Activated CD8-positive, alpha-beta T cell treated with anti-CD3 and anti-CD28 coated beads for 36 hours (primary cell): ENCODE data around the gene TFDP1. TPM values are rescaled to one million over a fixed set of nuclear protein-coding genes. Genes with fewer than 3 reads are reported as not detected.

Experiments
- ATAC-seq: fragments of 200-7000 bp; cut with Tn5 transposase; one replicate; pipeline ENCODE4 v1.10.0; 2021; ENCODE audit warnings: mild to moderate bottlenecking, moderate library complexity
- CTCF ChIA-PET: fragments of 350-600 bp; sonication (Branson Sonifier 250); formaldehyde crosslinking; loops from one replicate; lab custom pipeline; 2021; ENCODE audit warnings: antibody characterized with exemption; lab: Charles Lee
- POLR2A ChIA-PET: fragments of 350-600 bp; sonication (Branson Sonifier 250); formaldehyde crosslinking; loops from one replicate; lab custom pipeline; 2021; ENCODE audit warnings: antibody characterized with exemption; lab: Charles Lee
- DNase-seq: peaks from one replicate; pipeline ENCODE4 v3.0.0-alpha.2; 2020
- H3K27ac Mint-ChIP-seq: one replicate; pipeline ENCODE4 v1.8.0; 2021; ENCODE audit warnings: mild to moderate bottlenecking, mixed read lengths
- H3K27me3 Mint-ChIP-seq: one replicate; pipeline ENCODE4 v1.8.0; 2021; ENCODE audit warnings: mixed read lengths
- H3K36me3 Mint-ChIP-seq: one replicate; pipeline ENCODE4 v1.8.0; 2021; ENCODE audit warnings: low read depth, mixed read lengths
- H3K4me1 Mint-ChIP-seq: one replicate; pipeline ENCODE4 v1.8.0; 2021; ENCODE audit warnings: low read depth, mixed read lengths
- H3K4me3 Mint-ChIP-seq: one replicate; pipeline ENCODE4 v1.8.0; 2021; ENCODE audit warnings: mild to moderate bottlenecking, moderate library complexity, mixed read lengths
- H3K9me3 Mint-ChIP-seq: one replicate; pipeline ENCODE4 v1.8.0; 2021; ENCODE audit warnings: mixed read lengths
- intact Hi-C: fragments of 100-400 bp; cut with micrococcal nuclease; formaldehyde crosslinking; loops from one replicate; pipeline ENCODE4 v1.10.0; 2022
- total RNA-seq, 2 experiments: library from RNA; stranded (reverse); gene quantifications; one replicate each; pipeline ENCODE4 v1.2.3, GENCODE V29; 2021
- TF ChIP-seq, protein P1 (sequence below): fragments of 200-600 bp; IDR thresholded peaks from one replicate; pipeline ENCODE4 v1.8.0; 2022; ENCODE audit warnings: antibody characterized with exemption, mild to moderate bottlenecking

TFDP1 gene
- total RNA-seq, 2 experiments from 2014 or later: 174 to 184 TPM

DNA sequence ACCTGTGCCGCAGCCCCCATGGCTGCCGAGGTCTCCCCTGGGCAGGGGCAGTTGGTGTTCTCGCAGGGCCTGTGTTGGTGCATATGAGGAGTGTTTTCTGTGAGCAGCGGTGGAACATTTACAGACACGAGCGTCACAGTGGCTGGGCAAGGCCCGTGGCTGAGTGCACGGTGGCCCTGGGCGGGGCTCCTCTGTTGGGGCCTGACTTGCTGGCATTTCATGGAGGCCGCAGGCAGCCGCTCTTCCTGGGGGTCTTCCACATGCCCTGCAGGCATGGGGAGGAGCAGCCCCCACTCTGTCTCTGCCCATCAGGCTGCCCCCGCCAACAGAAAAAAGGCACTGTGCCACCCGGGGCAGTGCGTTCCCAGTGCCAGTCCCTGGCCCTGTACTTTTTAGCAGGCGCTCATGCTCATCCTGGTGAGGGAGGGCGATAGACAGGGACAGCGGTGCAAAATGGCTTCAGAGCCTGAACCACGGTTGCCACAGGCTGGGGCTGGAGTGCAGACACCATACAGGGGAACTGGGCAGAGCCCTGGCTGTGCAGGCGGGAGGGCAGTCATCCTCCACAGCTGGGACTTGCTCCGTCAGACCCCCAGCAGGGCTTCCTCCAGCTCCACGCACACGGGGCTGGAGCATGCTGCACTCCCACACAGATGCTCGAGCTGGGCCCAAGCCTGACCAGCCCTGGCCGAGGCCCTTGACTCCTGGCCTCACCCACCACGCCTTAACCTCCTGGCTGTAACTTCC is 23.5 kb downstream of the TFDP1 start:
- POLR2A ChIA-PET: no interaction called here

GRCh38 chr13:113608967-113609533 is 24.5 kb downstream of the TFDP1 start:
- ATAC-seq (no peak), DNase-seq (no peak)
- TF ChIP-seq, protein P1, sequence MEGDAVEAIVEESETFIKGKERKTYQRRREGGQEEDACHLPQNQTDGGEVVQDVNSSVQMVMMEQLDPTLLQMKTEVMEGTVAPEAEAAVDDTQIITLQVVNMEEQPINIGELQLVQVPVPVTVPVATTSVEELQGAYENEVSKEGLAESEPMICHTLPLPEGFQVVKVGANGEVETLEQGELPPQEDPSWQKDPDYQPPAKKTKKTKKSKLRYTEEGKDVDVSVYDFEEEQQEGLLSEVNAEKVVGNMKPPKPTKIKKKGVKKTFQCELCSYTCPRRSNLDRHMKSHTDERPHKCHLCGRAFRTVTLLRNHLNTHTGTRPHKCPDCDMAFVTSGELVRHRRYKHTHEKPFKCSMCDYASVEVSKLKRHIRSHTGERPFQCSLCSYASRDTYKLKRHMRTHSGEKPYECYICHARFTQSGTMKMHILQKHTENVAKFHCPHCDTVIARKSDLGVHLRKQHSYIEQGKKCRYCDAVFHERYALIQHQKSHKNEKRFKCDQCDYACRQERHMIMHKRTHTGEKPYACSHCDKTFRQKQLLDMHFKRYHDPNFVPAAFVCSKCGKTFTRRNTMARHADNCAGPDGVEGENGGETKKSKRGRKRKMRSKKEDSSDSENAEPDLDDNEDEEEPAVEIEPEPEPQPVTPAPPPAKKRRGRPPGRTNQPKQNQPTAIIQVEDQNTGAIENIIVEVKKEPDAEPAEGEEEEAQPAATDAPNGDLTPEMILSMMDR: no peak
- Mint-ChIP-seq H3K4me3 (no peak overlapping the region), H3K27ac (no peak overlapping the region), H3K27me3 (no peaks in the 10 kb centered on the region), H3K9me3 (no peaks in the 10 kb centered on the region), H3K4me1 (peaks cover 9% of the 10 kb centered on the region), H3K36me3 (peaks cover 46% of the 10 kb centered on the region)
- ChIA-PET CTCF (no interaction called here), POLR2A (no interaction called here)
- intact Hi-C loops: no loop called here

More for the DNA sequence above, 23.5 kb downstream of the TFDP1 start:
- Mint-ChIP-seq H3K27ac (no peak overlapping the region), H3K27me3 (no peaks in the 10 kb centered on the region), H3K4me3 (no peak overlapping the region), H3K36me3 (peaks cover 46% of the 10 kb centered on the region), H3K9me3 (no peaks in the 10 kb centered on the region), H3K4me1 (peaks cover 17% of the 10 kb centered on the region)
- no peak for DNase-seq
- intact Hi-C loops: no loop called here
- TF ChIP-seq, protein P1: no peak
- no peak for ATAC-seq
- CTCF ChIA-PET: no interaction called here

GRCh38 chr13:113609616-113610015 is 25.1 kb downstream of the TFDP1 start:
- CTCF ChIA-PET: no interaction called here

DNA sequence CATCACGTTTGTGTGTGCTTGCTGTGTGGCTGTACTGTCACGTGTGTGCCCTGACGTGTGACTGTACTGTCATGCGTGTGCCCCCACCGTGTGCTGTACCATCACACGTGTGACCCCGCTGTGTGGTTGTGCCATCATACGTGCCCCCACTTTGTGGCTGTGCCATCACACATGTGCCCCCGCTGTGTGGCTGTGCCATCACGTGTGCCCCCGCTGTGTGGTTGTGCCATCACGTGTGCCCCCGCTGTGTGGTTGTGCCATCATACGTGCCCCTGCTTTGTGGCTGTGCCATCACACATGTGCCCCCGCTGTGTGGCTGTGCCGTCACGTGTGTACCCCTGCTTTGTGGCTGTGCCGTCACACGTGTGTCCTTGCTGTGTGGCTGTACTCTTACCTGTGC is 25.7 kb downstream of the TFDP1 start:
- Mint-ChIP-seq H3K4me3 (no peak overlapping the region), H3K36me3 (peaks cover 40% of the 10 kb centered on the region), H3K27me3 (no peaks in the 10 kb centered on the region), H3K27ac (no peak overlapping the region), H3K4me1 (peaks cover 1% of the 10 kb centered on the region), H3K9me3 (no peaks in the 10 kb centered on the region)
- CTCF ChIA-PET: no interaction called here
- TF ChIP-seq, protein P1: no peak
- ATAC-seq (no peak), DNase-seq (no peak)
- POLR2A ChIA-PET: no interaction called here
- intact Hi-C loops: no loop called here

More at GRCh38 chr13:113609616-113610015, 25.1 kb downstream of the TFDP1 start:
- H3K36me3 Mint-ChIP-seq: peaks cover 45% of the 10 kb centered on the region
- H3K9me3 Mint-ChIP-seq: no peaks in the 10 kb centered on the region
- TF ChIP-seq, protein P1: no peak
- ATAC-seq (no peak), DNase-seq (no peak)
- H3K27me3 Mint-ChIP-seq: no peaks in the 10 kb centered on the region
- POLR2A ChIA-PET: no interaction called here
- no peak overlapping the region for H3K4me3 Mint-ChIP-seq
- peaks cover 8% of the 10 kb centered on the region for H3K4me1 Mint-ChIP-seq
- intact Hi-C loops: no loop called here
- no peak overlapping the region for H3K27ac Mint-ChIP-seq

GRCh38 chr13:113611996-113612395 is 27.4 kb downstream of the TFDP1 start:
- ATAC-seq (no peak), DNase-seq (no peak)
- CTCF ChIA-PET: no interaction called here
- TF ChIP-seq, protein P1: no peak
- no peaks in the 10 kb centered on the region for H3K4me1 Mint-ChIP-seq
- no peak overlapping the region for H3K27ac Mint-ChIP-seq
- no peaks in the 10 kb centered on the region for H3K27me3 Mint-ChIP-seq
- no peaks in the 10 kb centered on the region for H3K9me3 Mint-ChIP-seq
- intact Hi-C loops: no loop called here
- H3K4me3 Mint-ChIP-seq: no peak overlapping the region
- H3K36me3 Mint-ChIP-seq: peaks cover 34% of the 10 kb centered on the region
- POLR2A ChIA-PET: interaction anchor here (1.0 to 1.1 kb wide), 2 partner anchors 24 to 124 kb away, joined by 3 read pairs; no protein-coding TSS in a partner anchor
